ENCODE data around the gene LY6G6F. TPM values are rescaled to one million over a fixed set of nuclear protein-coding genes. Genes with fewer than 3 reads are reported as not detected.

LY6G6F gene
- total RNA-seq (ENCODE audit: low replicate concordance): not detected in 2 replicates
- long read RNA-seq: 0 reads

- no peak for TF ChIP-seq CTCF (conservative IDR thresholded peaks at IDR 0.05)
- Mint-ChIP-seq H3K27ac (no peak within 1 kb of the TSS), H3K36me3 (no peaks in the 10 kb centered on the region), H3K27me3 (no peaks in the 10 kb centered on the region), H3K4me1 (ENCODE audit: unreplicated experiment) (peaks cover 11% of the 10 kb centered on the region), H3K4me3 (no peak within 1 kb of the TSS), H3K9me3 (no peaks in the 10 kb centered on the region)
- no peak for DNase-seq (ENCODE audit: extremely low spot score, unreplicated experiment)
Measured at GRCh38 chr6:31706599-31706998, at the start of gene LY6G6F. Gene LY6G6F (plus strand): TSS chr6:31706866. CDS start chr6:31706907, 41 bp downstream.

GRCh38 chr6:31657406-31658157, 49.1 kb upstream of the LY6G6F start:
- H3K4me1 Mint-ChIP-seq (ENCODE audit: unreplicated experiment): peaks cover 43% of the 10 kb centered on the region
- H3K36me3 Mint-ChIP-seq: peaks cover 16% of the 10 kb centered on the region
- no peak for TF ChIP-seq CTCF (conservative IDR thresholded peaks at IDR 0.05)
- peak overlapping the region; percentile 93 for H3K4me3 Mint-ChIP-seq
- no peaks in the 10 kb centered on the region for H3K27me3 Mint-ChIP-seq
- DNase-seq (ENCODE audit: extremely low spot score, unreplicated experiment): no peak
- no peaks in the 10 kb centered on the region for H3K9me3 Mint-ChIP-seq
- H3K27ac Mint-ChIP-seq: peak overlapping the region; percentile 82

GRCh38 chr6:31658158-31658688, 48.4 kb upstream of the LY6G6F start:
- H3K4me1 Mint-ChIP-seq (ENCODE audit: unreplicated experiment): peaks cover 40% of the 10 kb centered on the region
- no peak for TF ChIP-seq CTCF (conservative IDR thresholded peaks at IDR 0.05)
- H3K27ac Mint-ChIP-seq: peak overlapping the region; percentile 82
- H3K27me3 Mint-ChIP-seq: no peaks in the 10 kb centered on the region
- DNase-seq (ENCODE audit: extremely low spot score, unreplicated experiment): no peak
- no peaks in the 10 kb centered on the region for H3K9me3 Mint-ChIP-seq
- peaks cover 17% of the 10 kb centered on the region for H3K36me3 Mint-ChIP-seq
- H3K4me3 Mint-ChIP-seq: peak overlapping the region; percentile 93

- Mint-ChIP-seq H3K4me3 (peak overlapping the region; percentile 93), H3K27me3 (no peaks in the 10 kb centered on the region), H3K27ac (peak overlapping the region; percentile 90), H3K4me1 (ENCODE audit: unreplicated experiment) (peaks cover 49% of the 10 kb centered on the region), H3K36me3 (peaks cover 23% of the 10 kb centered on the region), H3K9me3 (no peaks in the 10 kb centered on the region)
- no peak for DNase-seq (ENCODE audit: extremely low spot score, unreplicated experiment)
- TF ChIP-seq CTCF (conservative IDR thresholded peaks at IDR 0.05): no peak
Measured at GRCh38 chr6:31658983-31659648, 47.5 kb upstream of the LY6G6F start.

- H3K4me1 Mint-ChIP-seq (ENCODE audit: unreplicated experiment): peaks cover 55% of the 10 kb centered on the region
- no peak for DNase-seq (ENCODE audit: extremely low spot score, unreplicated experiment)
- peaks cover 28% of the 10 kb centered on the region for H3K36me3 Mint-ChIP-seq
- H3K27ac Mint-ChIP-seq: peak overlapping the region; percentile 90
- no peaks in the 10 kb centered on the region for H3K27me3 Mint-ChIP-seq
- H3K4me3 Mint-ChIP-seq: peak overlapping the region; percentile 93
- TF ChIP-seq CTCF (conservative IDR thresholded peaks at IDR 0.05): no peak
- no peaks in the 10 kb centered on the region for H3K9me3 Mint-ChIP-seq
Measured at GRCh38 chr6:31659649-31660380, 46.9 kb upstream of the LY6G6F start.

All from type B pancreatic cell (in vitro differentiated cells).